Measurements from ENCODE around the gene LSM3.

DNA sequence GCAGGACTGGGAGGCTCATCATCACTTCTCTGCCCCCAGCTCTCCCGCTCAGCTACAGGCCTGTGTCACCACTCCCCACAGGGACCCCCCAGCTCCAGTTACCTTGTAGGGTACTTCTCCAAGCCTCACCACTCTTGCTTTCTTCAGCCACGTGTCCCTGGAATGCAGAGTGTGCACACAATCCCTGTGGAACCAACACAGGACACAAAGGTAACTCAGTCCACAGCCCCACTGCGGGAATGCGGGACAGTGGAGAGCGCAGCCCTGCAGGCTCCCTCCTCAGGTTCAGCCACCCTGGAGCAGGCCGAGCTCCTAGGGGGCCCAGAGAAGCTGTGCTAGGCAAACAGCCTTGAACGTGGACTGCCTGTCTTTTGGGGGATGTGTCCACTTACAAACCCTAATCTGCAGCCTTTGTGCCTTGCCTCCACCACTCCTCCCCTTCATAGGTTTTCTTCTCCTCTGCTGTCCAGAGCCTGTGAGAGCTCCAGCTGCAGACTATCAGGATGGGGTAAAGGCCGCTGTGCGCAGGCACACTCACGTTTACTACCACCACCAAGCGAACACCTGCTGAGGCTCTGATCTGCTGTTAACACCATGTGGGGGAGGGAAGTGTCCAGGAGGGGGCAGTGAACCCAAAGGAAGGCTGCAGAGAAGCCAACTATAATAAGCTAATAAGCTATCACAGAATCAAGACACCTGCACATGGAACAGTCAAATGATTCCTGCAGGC is 26.2 kb upstream of the LSM3 start:
- TF ChIP-seq EZH2 (optimal IDR thresholded peaks at IDR 0.05; ENCODE audit: low read depth, low read length) (no peak), EZH2phosphoT487 (IDR thresholded peaks at IDR 0.05; ENCODE audit: low read length) (no peak)
- TF ChIP-seq, protein P1, sequence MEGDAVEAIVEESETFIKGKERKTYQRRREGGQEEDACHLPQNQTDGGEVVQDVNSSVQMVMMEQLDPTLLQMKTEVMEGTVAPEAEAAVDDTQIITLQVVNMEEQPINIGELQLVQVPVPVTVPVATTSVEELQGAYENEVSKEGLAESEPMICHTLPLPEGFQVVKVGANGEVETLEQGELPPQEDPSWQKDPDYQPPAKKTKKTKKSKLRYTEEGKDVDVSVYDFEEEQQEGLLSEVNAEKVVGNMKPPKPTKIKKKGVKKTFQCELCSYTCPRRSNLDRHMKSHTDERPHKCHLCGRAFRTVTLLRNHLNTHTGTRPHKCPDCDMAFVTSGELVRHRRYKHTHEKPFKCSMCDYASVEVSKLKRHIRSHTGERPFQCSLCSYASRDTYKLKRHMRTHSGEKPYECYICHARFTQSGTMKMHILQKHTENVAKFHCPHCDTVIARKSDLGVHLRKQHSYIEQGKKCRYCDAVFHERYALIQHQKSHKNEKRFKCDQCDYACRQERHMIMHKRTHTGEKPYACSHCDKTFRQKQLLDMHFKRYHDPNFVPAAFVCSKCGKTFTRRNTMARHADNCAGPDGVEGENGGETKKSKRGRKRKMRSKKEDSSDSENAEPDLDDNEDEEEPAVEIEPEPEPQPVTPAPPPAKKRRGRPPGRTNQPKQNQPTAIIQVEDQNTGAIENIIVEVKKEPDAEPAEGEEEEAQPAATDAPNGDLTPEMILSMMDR (IDR thresholded peaks at IDR 0.05; ENCODE audit: low read length) = peak; percentile 30
